Endothelial cell (in vitro differentiated cells): ENCODE results near the gene DLGAP1. TPM values are rescaled to one million over a fixed set of nuclear protein-coding genes. Genes with fewer than 3 reads are reported as not detected.

ENCODE experiments used
- DNase-seq: peaks from one replicate; pipeline ENCODE4 v3.0.0; 2021; ENCODE audit warnings: low spot score
- H3K27ac Mint-ChIP-seq: one replicate; pipeline ENCODE4 v1.8.0; 2021; ENCODE audit warnings: mixed read lengths, inconsistent platforms; ENCODE audit not compliant: unreplicated experiment
- H3K27me3 Mint-ChIP-seq: one replicate; pipeline ENCODE4 v1.8.0; 2021; ENCODE audit warnings: mild to moderate bottlenecking, moderate library complexity, mixed read lengths, inconsistent platforms; ENCODE audit not compliant: unreplicated experiment
- H3K36me3 Mint-ChIP-seq: one replicate; pipeline ENCODE4 v1.8.0; 2021; ENCODE audit warnings: mild to moderate bottlenecking, low read depth, mixed read lengths, inconsistent platforms; ENCODE audit not compliant: unreplicated experiment
- H3K4me1 Mint-ChIP-seq: one replicate; pipeline ENCODE4 v1.8.0; 2021; ENCODE audit warnings: mild to moderate bottlenecking, mixed read lengths, inconsistent platforms; ENCODE audit not compliant: unreplicated experiment
- H3K4me3 Mint-ChIP-seq: one replicate; pipeline ENCODE4 v1.8.0; 2021; ENCODE audit warnings: mild to moderate bottlenecking, mixed read lengths, inconsistent platforms; ENCODE audit not compliant: unreplicated experiment
- H3K9me3 Mint-ChIP-seq: one replicate; pipeline ENCODE4 v1.8.0; 2021; ENCODE audit warnings: mixed read lengths, inconsistent platforms; ENCODE audit not compliant: unreplicated experiment
- CTCF ChIP-seq: fragments of 200-600 bp; sonication (generic); IDR thresholded peaks from one replicate; pipeline ENCODE4 v1.5.0; 2021; ENCODE audit warnings: antibody characterized with exemption; ENCODE audit not compliant: unreplicated experiment
- total RNA-seq: library from RNA; stranded (reverse); fragmentation: NEBNext Ultra II Directional; extraction: Animal tissue kit (Norgen Biotek cat#: 25700); gene quantifications from one replicate; pipeline ENCODE4 v1.2.1, GENCODE V29; 2021; ENCODE audit not compliant: unreplicated experiment

Gene DLGAP1
- total RNA-seq, 1 donor from 2014 or later: 1.8 TPM

GRCh38 chr18:3720159-3720558 lies 734.9 kb downstream of the DLGAP1 start:
- TF ChIP-seq CTCF: no peak
- Mint-ChIP-seq H3K36me3 (no peaks in the 10 kb centered on the region), H3K9me3 (no peaks in the 10 kb centered on the region), H3K4me3 (no peak overlapping the region), H3K4me1 (no peaks in the 10 kb centered on the region), H3K27ac (no peak overlapping the region), H3K27me3 (peaks cover 1% of the 10 kb centered on the region)
- DNase-seq: no peak

- no peaks in the 10 kb centered on the region for H3K4me1 Mint-ChIP-seq
- DNase-seq: no peak
- H3K27ac Mint-ChIP-seq: no peak overlapping the region
- H3K4me3 Mint-ChIP-seq: no peak overlapping the region
- TF ChIP-seq CTCF: no peak
- H3K27me3 Mint-ChIP-seq: peaks cover 1% of the 10 kb centered on the region
- H3K36me3 Mint-ChIP-seq: no peaks in the 10 kb centered on the region
- H3K9me3 Mint-ChIP-seq: no peaks in the 10 kb centered on the region
These were observed 737.6 kb downstream of the DLGAP1 start for GRCh38 chr18:3717376-3718025.

GRCh38 chr18:3716116-3716660 lies 738.9 kb downstream of the DLGAP1 start:
- no peaks in the 10 kb centered on the region for H3K4me1 Mint-ChIP-seq
- H3K9me3 Mint-ChIP-seq: no peaks in the 10 kb centered on the region
- H3K27me3 Mint-ChIP-seq: peaks cover 1% of the 10 kb centered on the region
- no peaks in the 10 kb centered on the region for H3K36me3 Mint-ChIP-seq
- no peak for DNase-seq
- H3K4me3 Mint-ChIP-seq: no peak overlapping the region
- TF ChIP-seq CTCF: no peak
- H3K27ac Mint-ChIP-seq: no peak overlapping the region

GRCh38 chr18:3715231-3716080 lies 739.7 kb downstream of the DLGAP1 start:
- Mint-ChIP-seq H3K4me3 (no peak overlapping the region), H3K27ac (no peak overlapping the region), H3K27me3 (peaks cover 1% of the 10 kb centered on the region), H3K9me3 (no peaks in the 10 kb centered on the region), H3K36me3 (no peaks in the 10 kb centered on the region), H3K4me1 (peaks cover 5% of the 10 kb centered on the region)
- TF ChIP-seq CTCF: no peak
- DNase-seq: no peak

GRCh38 chr18:3713708-3714107 lies 741.4 kb downstream of the DLGAP1 start:
- H3K36me3 Mint-ChIP-seq: no peaks in the 10 kb centered on the region
- no peak for TF ChIP-seq CTCF
- no peak overlapping the region for H3K27ac Mint-ChIP-seq
- H3K9me3 Mint-ChIP-seq: no peaks in the 10 kb centered on the region
- DNase-seq: no peak
- peaks cover 1% of the 10 kb centered on the region for H3K27me3 Mint-ChIP-seq
- peaks cover 6% of the 10 kb centered on the region for H3K4me1 Mint-ChIP-seq
- no peak overlapping the region for H3K4me3 Mint-ChIP-seq
